GM19395 (cell line): ENCODE measurements around the gene PCNP.
A peak's percentile ranks its signal among the peaks of the same experiment; 100 is the strongest.
"Not testable (repeated sequence)": the region's sequence is repeated elsewhere in the genome, so short reads cannot be mapped to it uniquely, and the experiment has no call there.

ENCODE experiments used
- ATAC-seq: cut with Tn5 transposase; IDR thresholded peaks from one replicate; pipeline ENCODE4 v1.9.1; 2021; ENCODE audit warnings: mild to moderate bottlenecking, moderate library complexity; ENCODE audit not compliant: unreplicated experiment

PCNP gene

GRCh38 chr3:101573449-101574387 lies at the start of gene PCNP:
PCNP (plus strand) TSS chr3:101574180; CDS start chr3:101574216, 36 bp downstream.
- peak; percentile 89 for ATAC-seq

DNA sequence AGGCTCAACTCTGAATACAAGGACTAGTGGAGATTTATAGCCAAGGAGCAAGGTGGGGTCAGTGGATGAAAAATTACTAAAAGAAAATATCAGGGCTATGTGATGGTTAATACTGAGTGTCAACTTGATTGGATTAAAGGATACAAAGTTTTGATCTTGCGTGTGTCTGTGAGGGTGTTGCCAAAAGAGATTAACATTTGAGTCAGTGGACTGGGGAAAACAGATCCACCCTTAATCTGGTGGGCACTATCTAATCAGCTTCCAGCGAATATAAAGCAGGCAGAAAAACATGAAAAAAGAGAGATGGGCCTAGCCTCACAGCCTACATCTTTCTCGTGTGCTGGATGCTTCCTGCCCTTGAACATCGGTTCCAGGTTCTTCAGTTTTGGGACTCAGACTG lies 46.5 kb upstream of the PCNP start:
- no peak for ATAC-seq

DNA sequence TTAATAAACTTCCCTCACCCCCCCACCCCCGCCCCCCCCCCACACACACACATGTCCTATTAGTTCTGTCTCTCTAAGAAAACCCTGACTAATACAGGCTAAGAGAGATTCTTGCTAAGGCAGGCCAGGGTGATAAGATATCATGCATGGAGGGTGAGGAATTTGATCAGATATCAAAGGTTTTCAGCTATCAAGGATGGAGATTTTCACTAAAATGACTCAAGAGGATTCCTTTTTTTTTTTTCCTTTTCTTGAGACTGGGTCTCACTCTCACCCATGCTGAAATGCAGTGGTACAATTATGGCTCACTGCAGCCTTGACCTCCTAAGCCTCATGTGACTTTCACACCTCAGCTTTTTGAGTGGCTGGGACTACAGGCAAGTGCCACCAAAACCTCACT lies 46.1 kb upstream of the PCNP start:
- no peak for ATAC-seq

DNA sequence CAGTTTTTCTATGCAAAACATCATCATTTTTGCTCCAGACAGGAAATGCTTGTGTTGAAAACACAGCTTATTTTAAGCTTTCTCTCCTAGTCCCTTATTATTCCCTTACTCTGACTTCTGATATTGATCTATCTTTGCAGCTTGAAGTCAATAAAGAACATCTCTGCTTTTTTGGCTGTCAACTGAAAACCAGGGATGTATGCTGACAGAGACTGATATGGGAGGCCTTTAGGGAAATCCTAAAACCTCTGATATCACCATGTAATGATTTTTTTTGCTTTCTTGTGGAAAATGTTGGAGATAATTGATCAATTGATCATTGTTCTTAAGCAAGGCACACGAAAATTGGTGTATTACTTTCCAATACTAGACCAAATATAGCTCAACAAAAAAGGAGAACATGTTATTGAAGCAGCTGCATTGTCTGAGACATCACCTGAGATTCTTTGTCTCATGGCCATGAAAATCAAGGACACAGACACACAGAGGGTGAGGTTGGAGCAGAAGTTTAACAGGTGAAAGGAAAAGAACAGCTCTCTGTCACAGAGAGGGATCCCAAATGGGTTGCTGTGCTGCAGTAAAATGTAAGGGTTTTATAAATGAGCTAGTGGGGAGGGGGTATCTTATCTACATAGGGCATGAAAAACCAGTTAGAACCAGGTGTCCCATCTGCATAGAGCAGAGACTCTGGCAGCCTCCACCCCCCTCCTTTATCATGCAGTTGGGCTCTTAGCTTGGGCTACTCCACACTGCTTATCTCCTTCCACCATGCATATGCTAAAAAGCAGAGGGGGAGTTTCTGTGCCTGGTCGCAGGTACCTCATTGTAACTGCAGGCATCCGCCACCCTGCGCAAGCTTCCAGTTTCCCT lies 43.9 kb upstream of the PCNP start:
- no peak for ATAC-seq

DNA sequence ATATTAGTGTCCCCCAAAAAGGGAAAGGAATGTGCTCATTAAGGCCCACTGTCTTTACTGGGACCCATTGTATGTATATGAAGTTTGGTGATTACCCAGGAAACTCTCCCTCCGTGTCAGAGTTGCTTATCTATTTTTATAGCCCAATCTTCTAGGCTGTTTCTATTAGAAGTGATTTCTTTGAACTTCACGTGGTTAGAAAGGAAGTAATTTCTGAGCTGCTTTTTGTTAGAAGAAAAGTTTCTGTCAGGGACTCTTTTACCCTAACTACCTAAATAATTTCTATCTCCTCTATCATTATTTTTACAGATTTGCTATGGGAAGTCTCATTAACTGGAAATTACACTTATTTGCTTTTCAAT lies 43.3 kb upstream of the PCNP start:
- no peak for ATAC-seq

GRCh38 chr3:101531473-101532086 lies 42.4 kb upstream of the PCNP start:
- no peak for ATAC-seq

DNA sequence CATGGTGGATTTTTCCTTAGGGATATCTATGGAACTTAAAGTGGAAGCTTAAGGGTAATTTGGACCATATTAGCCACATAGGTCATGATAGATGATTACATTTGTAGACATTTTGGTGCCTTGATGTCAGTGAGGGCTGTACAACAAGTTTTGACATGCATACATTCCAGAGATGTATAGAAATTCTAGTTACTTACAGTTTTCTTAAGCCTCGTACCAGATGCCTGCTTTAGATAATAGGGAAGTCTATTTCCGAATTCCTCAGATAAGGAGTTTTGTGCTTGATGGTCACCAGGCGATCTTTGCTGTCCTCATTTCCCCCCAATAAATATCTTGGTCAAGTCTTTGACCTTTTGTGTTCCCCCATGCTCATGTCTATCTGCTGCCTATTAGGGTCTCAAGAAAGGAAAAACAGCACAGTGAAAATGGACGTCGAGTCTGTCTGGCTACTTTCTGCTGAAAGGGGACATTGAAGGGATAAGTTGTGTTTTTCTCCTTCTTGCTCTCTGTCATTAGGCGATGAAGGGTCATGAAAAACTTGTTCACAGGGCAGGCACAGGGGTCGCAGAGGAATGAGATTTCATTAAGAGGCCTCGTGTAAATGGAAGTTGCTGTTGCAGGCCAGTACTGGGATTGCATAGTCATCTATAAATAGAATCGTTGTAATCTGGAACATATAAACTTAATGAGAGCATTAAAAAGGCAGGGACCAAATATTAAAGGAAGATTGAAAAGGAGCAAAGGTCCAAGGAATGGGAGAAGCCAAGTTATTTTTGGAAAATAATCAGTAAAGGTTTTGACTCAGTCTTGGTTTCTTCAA lies 41.0 kb upstream of the PCNP start:
- ATAC-seq, result no peak

GRCh38 chr3:101533603-101533968 lies 40.4 kb upstream of the PCNP start:
- ATAC-seq, result no peak

DNA sequence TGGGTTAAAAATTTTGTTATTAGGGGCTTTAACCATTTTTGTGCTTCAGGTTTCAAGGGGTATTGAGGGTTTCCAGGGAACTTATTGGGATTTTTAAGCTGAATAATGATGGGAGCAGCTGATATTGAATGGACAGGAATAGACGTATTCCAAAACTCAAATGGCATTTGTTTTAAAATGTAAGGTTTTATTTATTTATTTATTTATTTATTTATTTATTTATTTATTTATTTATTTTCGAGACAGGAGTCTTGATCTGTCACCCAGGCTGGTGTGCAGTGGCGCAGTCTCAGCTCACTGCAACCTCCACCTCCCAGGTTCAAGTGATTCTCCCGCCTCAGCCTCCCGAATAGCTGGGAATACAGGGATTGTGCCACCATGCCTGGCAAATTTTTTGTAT lies 38.8 kb upstream of the PCNP start:
- ATAC-seq, result no peak

- ATAC-seq, result no peak
Measured at GRCh38 chr3:101536266-101536665, 37.7 kb upstream of the PCNP start.

- not testable (repeated sequence) for ATAC-seq
Measured at GRCh38 chr3:101536955-101537354, 37.0 kb upstream of the PCNP start.

DNA sequence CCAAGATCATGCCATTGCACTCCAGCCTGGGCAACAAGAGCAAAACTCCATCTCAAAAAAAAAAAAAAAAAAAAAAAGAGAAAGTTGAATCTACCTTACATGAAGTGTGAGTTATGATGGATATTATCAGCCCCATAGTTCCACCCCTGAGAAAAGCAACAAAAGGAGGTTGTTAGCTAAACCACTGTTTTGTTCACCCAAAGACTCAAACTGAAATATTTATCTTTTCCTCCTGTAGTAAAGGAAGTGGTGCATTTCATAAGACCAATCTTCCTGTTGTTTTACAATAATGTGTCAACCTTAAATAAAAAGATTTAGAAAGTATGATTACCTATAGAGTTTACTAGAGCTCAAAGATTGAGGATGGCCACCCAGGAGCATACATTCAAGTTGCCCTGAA lies 31.0 kb upstream of the PCNP start:
- no peak for ATAC-seq

DNA sequence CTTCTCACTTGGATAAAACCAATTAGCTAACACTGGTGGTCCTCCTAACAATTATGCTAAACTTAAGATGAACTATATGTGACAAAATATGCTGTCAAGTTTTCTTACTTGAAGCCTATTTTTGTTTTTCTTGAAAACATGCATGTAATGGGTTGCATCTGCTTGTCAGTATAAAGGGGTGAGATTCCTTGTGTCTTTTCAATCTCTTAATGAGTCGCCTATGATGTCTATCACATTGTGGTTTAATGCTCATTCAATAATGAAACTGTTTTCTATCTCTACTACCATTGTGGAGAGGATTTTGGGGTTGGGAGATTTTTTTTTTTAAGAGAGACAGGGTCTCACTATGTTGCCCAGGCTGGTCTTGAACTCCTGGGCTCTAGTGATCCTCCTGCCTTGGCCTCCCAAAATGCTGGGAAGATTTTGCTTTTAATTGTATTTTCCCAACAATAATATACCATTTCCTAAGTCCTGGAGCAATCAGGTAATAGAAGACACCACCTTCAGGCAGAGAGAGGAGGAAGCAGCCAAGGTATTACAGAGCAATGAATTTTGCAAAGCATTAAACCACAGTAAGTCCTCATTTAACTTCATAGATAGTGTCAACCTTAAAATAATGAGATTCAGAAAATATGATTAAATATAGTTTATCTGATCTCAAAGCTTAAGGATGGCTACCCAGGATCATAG lies 29.7 kb upstream of the PCNP start:
- ATAC-seq, result no peak

DNA sequence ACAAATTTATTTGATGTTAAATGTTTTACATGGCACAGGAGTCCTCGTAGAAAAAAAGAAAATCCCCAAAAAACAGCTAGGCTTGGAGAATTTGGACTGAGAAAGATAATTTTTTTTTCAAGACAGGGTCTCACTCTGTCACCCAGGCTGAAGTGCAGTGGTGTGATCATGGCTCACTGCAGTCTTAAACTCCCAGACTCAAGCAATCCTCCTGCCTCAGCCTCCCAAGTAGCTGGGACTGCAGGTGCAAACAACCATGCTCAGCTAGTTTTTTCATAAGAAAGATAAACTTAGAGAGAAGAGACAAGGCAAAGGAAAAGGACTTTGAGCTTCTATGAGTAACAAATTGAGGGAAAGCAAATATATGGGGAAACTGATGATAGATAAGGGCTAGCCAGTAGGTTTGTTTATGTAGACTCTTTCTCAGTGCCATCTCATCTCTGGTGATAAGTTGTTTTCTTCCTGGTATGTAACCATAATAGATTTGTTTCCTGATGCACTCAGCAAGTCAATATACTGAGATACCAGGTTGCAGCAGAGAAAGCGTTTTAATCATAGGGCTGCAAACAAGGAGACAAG lies 25.4 kb upstream of the PCNP start:
- ATAC-seq, result no peak

- ATAC-seq, result no peak
Measured at GRCh38 chr3:101549473-101549872, 24.5 kb upstream of the PCNP start.

- ATAC-seq, result not testable (repeated sequence)
Measured at GRCh38 chr3:101551359-101552081, 22.5 kb upstream of the PCNP start.

- not testable (repeated sequence) for ATAC-seq
Measured at GRCh38 chr3:101553381-101553780, 20.6 kb upstream of the PCNP start.

DNA sequence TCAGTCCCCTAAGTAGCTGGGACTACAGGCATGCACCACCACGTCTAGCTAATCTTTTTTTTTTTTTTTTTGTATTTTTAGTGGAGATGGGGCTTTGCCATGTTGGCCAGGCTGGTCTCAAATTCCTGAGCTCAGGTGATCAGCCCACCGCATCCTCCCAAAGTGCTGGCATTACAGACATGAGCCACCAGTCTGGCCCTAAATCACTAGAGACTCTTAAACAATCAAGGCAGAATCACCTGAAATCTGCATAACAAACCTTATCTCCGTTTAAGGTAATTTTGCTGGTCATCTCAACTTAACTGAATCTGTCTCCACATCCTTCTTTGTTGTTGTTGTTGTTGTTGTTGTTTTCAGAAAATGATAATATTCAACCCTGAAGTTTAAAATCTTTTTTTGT lies 17.9 kb upstream of the PCNP start:
- ATAC-seq, result no peak
